Measurements from ENCODE around the gene MSANTD3. TPM values are rescaled to one million over a fixed set of nuclear protein-coding genes. Genes with fewer than 3 reads are reported as not detected.

Gene MSANTD3
- total RNA-seq, 1 donor from 2014 or later, result 10.0 TPM

GRCh38 chr9:100485196-100485595 lies 58.3 kb downstream of the MSANTD3 start:
- no peaks in the 10 kb centered on the region for H3K4me1 Mint-ChIP-seq
- intact Hi-C loops (cut with micrococcal nuclease), result no loop called here
- no peak overlapping the region for H3K4me3 Mint-ChIP-seq
- peaks cover 12% of the 10 kb centered on the region for H3K27me3 Mint-ChIP-seq
- H3K36me3 Mint-ChIP-seq (ENCODE audit: low read depth), result no peaks in the 10 kb centered on the region
- no peak overlapping the region for H3K27ac Mint-ChIP-seq
- H3K9me3 Mint-ChIP-seq, result no peaks in the 10 kb centered on the region
- DNase-seq, result no peak

GRCh38 chr9:100486479-100487176 lies 59.7 kb downstream of the MSANTD3 start:
- Mint-ChIP-seq H3K27me3 (peaks cover 7% of the 10 kb centered on the region), H3K27ac (no peak overlapping the region), H3K9me3 (no peaks in the 10 kb centered on the region), H3K4me1 (no peaks in the 10 kb centered on the region), H3K4me3 (no peak overlapping the region), H3K36me3 (ENCODE audit: low read depth) (no peaks in the 10 kb centered on the region)
- intact Hi-C loops (cut with micrococcal nuclease), result no loop called here
- no peak for DNase-seq

GRCh38 chr9:100488177-100488576 lies 61.2 kb downstream of the MSANTD3 start:
- no peaks in the 10 kb centered on the region for H3K36me3 Mint-ChIP-seq (ENCODE audit: low read depth)
- peaks cover 7% of the 10 kb centered on the region for H3K27me3 Mint-ChIP-seq
- no peaks in the 10 kb centered on the region for H3K9me3 Mint-ChIP-seq
- no peak for DNase-seq
- H3K4me3 Mint-ChIP-seq, result no peak overlapping the region
- H3K4me1 Mint-ChIP-seq, result no peaks in the 10 kb centered on the region
- intact Hi-C loops (cut with micrococcal nuclease), result no loop called here
- H3K27ac Mint-ChIP-seq, result no peak overlapping the region

- Mint-ChIP-seq H3K27me3 (peaks cover 5% of the 10 kb centered on the region), H3K9me3 (no peaks in the 10 kb centered on the region), H3K4me3 (no peak overlapping the region), H3K27ac (no peak overlapping the region), H3K4me1 (no peaks in the 10 kb centered on the region), H3K36me3 (ENCODE audit: low read depth) (no peaks in the 10 kb centered on the region)
- DNase-seq, result no peak
- intact Hi-C loops (cut with micrococcal nuclease), result no loop called here
Measured at GRCh38 chr9:100489836-100490235, 62.9 kb downstream of the MSANTD3 start.

GRCh38 chr9:100492952-100493351 lies 66.0 kb downstream of the MSANTD3 start:
- H3K36me3 Mint-ChIP-seq (ENCODE audit: low read depth), result no peaks in the 10 kb centered on the region
- no peaks in the 10 kb centered on the region for H3K9me3 Mint-ChIP-seq
- H3K27me3 Mint-ChIP-seq, result peaks cover 9% of the 10 kb centered on the region
- H3K4me3 Mint-ChIP-seq, result no peak overlapping the region
- intact Hi-C loops (cut with micrococcal nuclease), result no loop called here
- no peak for DNase-seq
- H3K27ac Mint-ChIP-seq, result no peak overlapping the region
- no peaks in the 10 kb centered on the region for H3K4me1 Mint-ChIP-seq

GRCh38 chr9:100498592-100498991 lies 71.6 kb downstream of the MSANTD3 start:
- Mint-ChIP-seq H3K4me3 (no peak overlapping the region), H3K9me3 (no peaks in the 10 kb centered on the region), H3K27me3 (peaks cover 16% of the 10 kb centered on the region), H3K36me3 (ENCODE audit: low read depth) (no peaks in the 10 kb centered on the region), H3K4me1 (no peaks in the 10 kb centered on the region), H3K27ac (no peak overlapping the region)
- no peak for DNase-seq
- intact Hi-C loops (cut with micrococcal nuclease), result no loop called here

GRCh38 chr9:100499460-100499859 lies 72.5 kb downstream of the MSANTD3 start:
- H3K9me3 Mint-ChIP-seq, result no peaks in the 10 kb centered on the region
- intact Hi-C loops (cut with micrococcal nuclease), result no loop called here
- no peak for DNase-seq
- H3K4me1 Mint-ChIP-seq, result no peaks in the 10 kb centered on the region
- H3K27ac Mint-ChIP-seq, result no peak overlapping the region
- no peaks in the 10 kb centered on the region for H3K36me3 Mint-ChIP-seq (ENCODE audit: low read depth)
- no peak overlapping the region for H3K4me3 Mint-ChIP-seq
- peaks cover 16% of the 10 kb centered on the region for H3K27me3 Mint-ChIP-seq

- Mint-ChIP-seq H3K4me1 (no peaks in the 10 kb centered on the region), H3K27ac (no peak overlapping the region), H3K36me3 (ENCODE audit: low read depth) (no peaks in the 10 kb centered on the region), H3K4me3 (no peak overlapping the region), H3K27me3 (peaks cover 16% of the 10 kb centered on the region), H3K9me3 (no peaks in the 10 kb centered on the region)
- intact Hi-C loops (cut with micrococcal nuclease), result no loop called here
- DNase-seq, result no peak
Measured at GRCh38 chr9:100499866-100500265, 72.9 kb downstream of the MSANTD3 start.

Other genes with a start within 250 kb of the MSANTD3 start
- 31.3 and 32.8 TPM in 2 replicates for gene TEX10, start 74.2 kb upstream of the MSANTD3 start, total RNA-seq
- gene TMEFF1, start 46.0 kb downstream of the MSANTD3 start, total RNA-seq, result 0.16 TPM in 1 of 2 replicates, not detected in the other
- gene CAVIN4, start 150.9 kb downstream of the MSANTD3 start, total RNA-seq, result 0.19 and 0.21 TPM in 2 replicates